Measurements from ENCODE around the gene TNFAIP8L1.

DNA sequence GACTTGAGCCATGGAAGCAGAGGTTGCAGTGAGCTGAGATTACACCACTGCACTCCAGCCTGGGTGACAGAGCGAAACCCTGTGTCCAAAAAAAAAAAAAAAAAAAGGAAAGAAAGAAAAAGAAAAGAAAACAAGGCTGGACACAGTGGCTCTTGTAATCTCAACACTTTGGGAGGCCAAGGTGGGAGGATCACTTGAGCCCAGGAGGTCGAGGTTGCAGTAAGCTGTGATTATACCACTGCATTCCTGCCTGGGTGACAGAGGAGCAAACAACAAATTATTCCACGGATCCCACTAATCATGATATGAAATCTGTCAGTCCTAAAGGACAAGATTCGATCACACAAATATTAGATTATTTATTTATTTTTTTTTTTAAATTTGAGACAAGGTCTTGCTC, 33.9 kb downstream of the TNFAIP8L1 start:
- TF ChIP-seq EZH2 (IDR thresholded peaks at IDR 0.05; ENCODE audit: borderline replicate concordance, low read length) = no peak
- TF ChIP-seq, protein P1, sequence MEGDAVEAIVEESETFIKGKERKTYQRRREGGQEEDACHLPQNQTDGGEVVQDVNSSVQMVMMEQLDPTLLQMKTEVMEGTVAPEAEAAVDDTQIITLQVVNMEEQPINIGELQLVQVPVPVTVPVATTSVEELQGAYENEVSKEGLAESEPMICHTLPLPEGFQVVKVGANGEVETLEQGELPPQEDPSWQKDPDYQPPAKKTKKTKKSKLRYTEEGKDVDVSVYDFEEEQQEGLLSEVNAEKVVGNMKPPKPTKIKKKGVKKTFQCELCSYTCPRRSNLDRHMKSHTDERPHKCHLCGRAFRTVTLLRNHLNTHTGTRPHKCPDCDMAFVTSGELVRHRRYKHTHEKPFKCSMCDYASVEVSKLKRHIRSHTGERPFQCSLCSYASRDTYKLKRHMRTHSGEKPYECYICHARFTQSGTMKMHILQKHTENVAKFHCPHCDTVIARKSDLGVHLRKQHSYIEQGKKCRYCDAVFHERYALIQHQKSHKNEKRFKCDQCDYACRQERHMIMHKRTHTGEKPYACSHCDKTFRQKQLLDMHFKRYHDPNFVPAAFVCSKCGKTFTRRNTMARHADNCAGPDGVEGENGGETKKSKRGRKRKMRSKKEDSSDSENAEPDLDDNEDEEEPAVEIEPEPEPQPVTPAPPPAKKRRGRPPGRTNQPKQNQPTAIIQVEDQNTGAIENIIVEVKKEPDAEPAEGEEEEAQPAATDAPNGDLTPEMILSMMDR (conservative IDR thresholded peaks at IDR 0.05 in 1 of 2, IDR thresholded peaks at IDR 0.05 in 1 of 2; ENCODE audit: extremely low read depth in 1 of 2, insufficient read depth in 1 of 2, low read depth in 1 of 2, low read length in 2 of 2) = no peak
